GM12891 (cell line): ENCODE data around the gene ANKDD1A.

Experiments used
- DNase-seq: peaks from one replicate; pipeline ENCODE4 v3.0.0; 2011; ENCODE audit warnings: low spot score; ENCODE audit not compliant: insufficient read length
- FAIRE-seq: peaks from 2 replicates; lab custom pipeline; 2011; peaks lifted over from hg19 to GRCh38; lab: Jason Lieb, UNC
- PAX5 ChIP-seq: IDR thresholded peaks from 2 replicates; pipeline ENCODE4 v1.6.1; 2011; ENCODE audit warnings: low read length, moderate library complexity, mild to moderate bottlenecking; ENCODE audit not compliant: insufficient read depth, severe bottlenecking
- POLR2A ChIP-seq: IDR thresholded peaks from 2 replicates; pipeline ENCODE4 v1.6.1; 2011; ENCODE audit warnings: low read depth, low read length, control low read depth
- POLR2AphosphoS5 ChIP-seq: IDR thresholded peaks from 2 replicates; pipeline ENCODE4 v1.6.1; 2011; ENCODE audit warnings: low read depth, low read length, control low read depth
- POU2F2 ChIP-seq: IDR thresholded peaks from 2 replicates; pipeline ENCODE4 v1.6.1; 2011; ENCODE audit warnings: low read depth, mild to moderate bottlenecking, control low read depth, low read length, moderate library complexity
- SPI1 ChIP-seq: IDR thresholded peaks from 2 replicates; pipeline ENCODE4 v1.6.1; 2011; ENCODE audit warnings: low read depth, low read length, control low read depth
- TAF1 ChIP-seq: IDR thresholded peaks from 2 replicates; pipeline ENCODE4 v1.6.1; 2011; ENCODE audit warnings: low read depth, low read length, control low read depth

Gene ANKDD1A

DNA sequence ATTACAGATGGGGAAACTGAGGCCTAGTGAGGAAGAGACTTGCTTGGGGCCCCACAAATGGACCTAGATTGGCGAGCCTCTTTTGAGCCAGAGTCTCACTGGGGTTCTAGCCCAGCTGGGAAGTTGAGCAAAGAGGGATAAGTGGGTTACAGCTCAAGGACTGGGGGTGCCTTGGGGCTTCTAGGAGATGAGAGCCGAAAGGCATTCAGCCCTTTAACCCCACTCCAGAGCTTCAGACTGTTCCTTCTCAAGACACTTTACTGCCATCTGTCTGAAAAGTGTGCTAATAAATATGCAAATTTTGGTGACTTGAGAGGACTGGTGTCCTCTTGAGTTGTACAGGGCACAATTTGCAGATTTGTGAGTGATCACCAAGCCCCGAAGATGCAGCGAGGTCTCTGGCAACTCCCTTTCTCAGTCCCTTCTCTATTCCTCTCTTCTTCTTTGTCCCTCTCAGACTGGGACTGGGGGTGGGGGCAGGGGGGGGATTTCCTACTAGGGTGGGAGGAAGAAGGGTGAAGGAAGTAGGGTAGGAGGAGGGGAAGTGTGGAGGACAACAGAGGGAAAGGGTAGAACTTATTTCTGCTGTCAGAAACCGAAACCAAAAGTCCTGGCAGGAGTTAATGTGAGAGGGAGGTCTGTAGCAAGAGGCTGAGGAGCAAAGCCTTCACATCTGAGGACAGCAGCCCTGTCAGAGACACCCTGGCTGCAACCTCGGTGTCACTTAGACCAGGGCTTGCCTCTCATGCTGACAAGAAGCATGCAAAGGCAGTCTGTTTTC lies 16.2 kb upstream of the ANKDD1A start:
- FAIRE-seq (peak; percentile 76), DNase-seq (peak; percentile 49)
- TF ChIP-seq POLR2AphosphoS5 (no peak), TAF1 (no peak), SPI1 (peak; percentile 39; the same call in 1 of the 2 replicates), POLR2A (peak; percentile 67), POU2F2 (peak; percentile 98), PAX5 (no peak)

DNA sequence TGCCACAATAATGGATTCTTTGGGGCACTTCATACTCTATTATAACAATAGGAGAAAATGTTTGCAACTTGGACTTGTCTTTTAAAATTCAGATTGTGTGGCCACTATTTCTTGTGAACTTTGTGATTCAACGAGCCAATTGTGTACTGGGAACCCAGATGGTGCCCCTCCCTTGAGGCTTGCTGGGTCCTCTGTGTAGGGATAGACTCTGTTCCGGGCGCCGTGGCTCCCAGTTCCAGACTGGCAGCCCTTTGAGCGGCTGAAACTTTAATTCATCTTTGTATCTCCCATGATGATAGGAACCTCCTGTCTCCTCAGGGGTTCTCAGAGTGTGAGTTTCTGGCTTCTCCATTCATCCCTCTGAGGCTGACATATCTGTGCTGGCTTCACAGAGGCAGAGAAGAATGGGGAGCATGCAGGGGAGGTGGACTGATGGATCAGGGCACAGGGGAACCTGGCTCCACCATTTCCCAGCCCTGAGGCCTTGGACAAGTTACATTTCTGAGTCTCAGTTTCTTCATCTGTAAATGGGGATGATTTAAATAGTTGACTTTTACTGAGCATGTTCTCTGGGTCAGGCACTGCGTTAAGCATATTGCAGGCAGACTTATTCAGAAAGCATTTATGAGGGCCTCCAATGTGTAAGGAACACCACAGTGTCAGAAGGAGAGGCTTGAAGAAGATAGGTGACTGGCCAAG lies 15.2 kb upstream of the ANKDD1A start:
- TF ChIP-seq POU2F2 (no peak), POLR2AphosphoS5 (no peak), SPI1 (no peak), PAX5 (no peak), TAF1 (no peak), POLR2A (no peak)
- no peak for DNase-seq
- no peak for FAIRE-seq

DNA sequence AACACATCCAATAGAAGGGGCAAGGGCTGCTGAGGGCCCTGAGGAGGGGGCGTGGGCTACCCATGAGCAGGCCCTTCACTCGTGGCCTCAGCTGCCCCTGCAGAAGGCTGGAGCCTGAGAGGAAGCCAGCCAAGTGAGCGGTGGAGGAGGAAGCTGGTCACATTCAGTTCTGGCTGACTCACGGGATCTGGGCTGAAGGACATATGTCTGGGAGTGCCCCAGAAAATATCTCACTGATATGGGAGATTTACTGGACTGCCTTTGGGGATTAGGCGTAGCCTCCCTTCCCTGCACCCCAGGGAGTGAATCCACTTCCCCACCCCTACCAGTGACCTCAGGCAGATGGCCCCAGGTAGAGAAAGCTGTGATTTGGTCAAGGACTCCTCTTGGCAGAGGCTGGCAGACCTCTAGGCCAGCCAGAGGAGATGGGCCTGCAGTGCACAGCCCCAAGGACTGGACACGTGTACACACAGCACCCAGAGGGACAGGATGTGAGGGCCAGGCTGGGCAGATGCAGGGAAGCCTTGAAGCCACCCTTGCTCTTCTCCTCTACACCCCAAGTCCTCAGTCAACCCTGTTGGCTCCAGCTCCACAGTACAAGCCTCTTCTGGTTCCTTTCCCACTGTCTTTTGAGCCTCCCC lies 14.2 kb upstream of the ANKDD1A start:
- FAIRE-seq (no peak), DNase-seq (no peak)
- no peak for TF ChIP-seq PAX5
- TF ChIP-seq POLR2AphosphoS5, result no peak
- no peak for TF ChIP-seq SPI1
- TF ChIP-seq TAF1, result no peak
- TF ChIP-seq POLR2A, result no peak
- TF ChIP-seq POU2F2, result no peak

DNA sequence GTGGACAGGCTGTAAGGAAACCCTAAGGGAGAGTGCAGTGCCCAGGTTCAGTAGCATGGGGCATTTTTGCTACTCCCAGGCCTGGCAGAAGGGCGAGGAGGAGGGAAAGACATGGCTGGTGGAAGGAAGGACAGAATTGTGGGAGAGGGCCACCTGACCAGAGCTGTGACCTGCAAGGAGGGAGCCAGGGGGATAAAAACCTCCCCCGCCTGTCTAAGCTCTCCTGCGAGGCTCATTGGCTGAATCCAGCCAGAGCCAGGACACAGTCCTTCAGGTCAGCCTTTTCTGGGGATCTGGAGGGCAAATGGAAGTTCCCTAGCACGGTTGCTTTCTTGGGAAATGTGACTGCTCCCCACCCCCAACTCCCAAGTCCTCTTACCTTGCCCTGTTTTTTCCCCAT lies 13.3 kb upstream of the ANKDD1A start:
- TF ChIP-seq SPI1 (no peak), PAX5 (no peak), POLR2AphosphoS5 (no peak), TAF1 (no peak), POU2F2 (no peak), POLR2A (no peak)
- FAIRE-seq, result no peak
- DNase-seq, result no peak

DNA sequence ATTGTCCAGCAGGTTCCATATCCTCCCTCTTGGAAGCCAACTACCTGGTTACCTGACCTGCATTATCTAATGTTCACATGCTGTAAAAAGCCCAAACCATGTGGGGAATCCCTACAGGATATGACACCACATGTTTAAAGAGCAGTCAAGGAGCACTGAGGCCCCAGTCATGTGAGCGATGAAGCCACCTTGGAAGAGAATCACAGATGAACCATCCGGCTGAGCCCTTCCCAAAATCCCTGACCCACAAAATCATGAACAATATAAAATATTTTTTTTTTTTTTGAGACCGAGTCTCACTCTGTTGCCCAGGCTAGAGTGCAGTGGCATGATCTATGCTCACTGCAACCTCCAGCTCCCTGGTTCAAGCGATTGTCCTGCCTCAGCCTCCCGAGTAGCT lies 10.6 kb upstream of the ANKDD1A start:
- no peak for DNase-seq
- FAIRE-seq, result no peak
- TF ChIP-seq PAX5, result no peak
- no peak for TF ChIP-seq POLR2A
- no peak for TF ChIP-seq POLR2AphosphoS5
- TF ChIP-seq POU2F2, result no peak
- TF ChIP-seq TAF1, result no peak
- TF ChIP-seq SPI1, result no peak

DNA sequence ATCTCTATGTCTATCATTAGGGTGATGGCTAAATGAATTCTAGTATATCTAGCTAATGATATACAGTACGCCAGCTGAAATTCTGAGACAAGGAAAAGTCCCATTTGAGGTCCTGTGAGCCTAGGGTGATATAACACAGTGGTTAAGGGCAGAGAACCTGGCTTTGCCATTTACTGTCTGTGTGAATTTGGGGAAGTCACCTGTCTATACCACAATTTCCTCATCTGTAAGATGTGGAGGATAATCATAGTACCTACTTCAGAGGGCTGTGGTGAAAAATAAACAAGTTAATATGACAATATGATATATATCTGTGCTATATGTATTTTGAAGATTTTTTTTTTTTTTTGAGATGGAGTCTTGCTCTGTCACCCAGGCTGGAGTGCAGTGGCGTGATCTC lies 9.8 kb upstream of the ANKDD1A start:
- no peak for DNase-seq
- TF ChIP-seq POLR2A (no peak), SPI1 (0 out of 2 replicates have a peak, but pooled peaks have one; percentile 11)
- FAIRE-seq, result no peak

DNA sequence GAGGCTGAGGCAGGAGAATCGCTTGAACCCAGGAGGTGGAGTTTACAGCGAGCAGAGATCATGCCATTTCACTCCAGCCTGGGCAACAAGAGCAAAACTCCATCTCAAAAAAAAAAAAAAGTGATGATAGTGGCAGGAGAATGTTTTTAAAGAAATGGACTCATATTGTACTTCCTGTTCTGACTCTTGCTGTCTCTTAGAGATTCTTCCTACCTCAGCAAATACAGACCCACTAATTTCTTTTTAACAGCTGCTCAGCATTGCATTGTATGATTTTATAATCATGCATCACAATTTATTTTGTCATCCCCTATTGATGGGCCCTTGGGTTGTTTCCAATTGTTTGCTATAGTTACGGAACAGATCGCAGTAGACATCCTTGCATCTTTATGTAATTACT lies 8.8 kb upstream of the ANKDD1A start:
- no peak for TF ChIP-seq TAF1
- no peak for TF ChIP-seq POLR2A
- no peak for TF ChIP-seq PAX5
- no peak for TF ChIP-seq POU2F2
- TF ChIP-seq SPI1, result no peak
- DNase-seq (no peak), FAIRE-seq (no peak)

DNA sequence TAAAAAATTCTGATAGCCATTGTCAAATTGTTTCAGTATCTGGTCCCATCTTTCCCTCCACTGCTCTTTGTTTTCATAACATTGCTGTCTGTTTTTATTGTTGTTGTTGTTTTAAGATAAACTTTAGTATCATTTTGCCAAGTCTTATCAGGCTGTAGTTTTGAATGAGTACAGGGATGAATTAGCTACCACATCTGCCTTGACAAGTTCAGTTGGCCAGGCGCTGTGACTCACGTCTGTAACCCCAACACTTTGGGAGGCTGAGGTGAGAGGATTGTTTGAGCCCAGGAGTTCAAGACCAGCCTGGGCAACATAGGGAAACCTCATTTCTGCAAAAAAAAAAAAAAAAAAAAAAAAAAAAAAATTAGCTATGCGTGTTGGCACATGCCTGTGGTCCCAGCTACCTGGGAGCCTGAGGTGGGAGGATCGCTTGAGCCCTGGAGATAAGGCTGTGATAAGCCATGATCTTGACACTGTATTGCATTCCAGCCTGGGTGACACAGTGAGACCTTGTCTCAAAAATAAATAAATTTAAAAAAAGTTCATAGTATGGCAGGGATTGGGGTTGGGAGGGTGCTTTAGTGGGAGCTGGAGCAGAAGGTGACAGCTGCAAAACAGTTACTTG lies 8.3 kb upstream of the ANKDD1A start:
- TF ChIP-seq SPI1 (no peak), POLR2A (no peak), TAF1 (no peak), POU2F2 (no peak), PAX5 (no peak), POLR2AphosphoS5 (no peak)
- no peak for DNase-seq
- FAIRE-seq, result no peak

DNA sequence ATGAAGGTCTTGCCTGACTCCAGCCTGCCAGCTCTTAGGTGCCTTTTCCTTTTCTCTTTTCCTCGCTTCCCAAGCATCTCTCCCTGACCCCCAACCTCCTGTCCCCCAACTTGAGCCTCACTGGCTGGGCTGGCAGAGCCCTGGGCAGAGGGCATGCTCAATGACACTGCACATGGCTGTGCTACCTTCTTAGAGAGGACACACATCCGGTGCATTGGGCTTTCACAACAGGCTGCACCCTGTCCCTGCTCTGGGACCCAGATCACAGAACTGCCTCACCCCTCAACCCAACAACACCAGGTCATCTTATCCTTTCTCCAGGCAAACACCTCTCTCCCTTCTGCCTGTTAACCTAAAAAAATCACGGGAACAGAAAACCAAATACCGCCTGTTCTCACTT lies 7.5 kb upstream of the ANKDD1A start:
- no peak for TF ChIP-seq POLR2AphosphoS5
- TF ChIP-seq PAX5, result no peak
- TF ChIP-seq POU2F2, result no peak
- no peak for TF ChIP-seq TAF1
- no peak for TF ChIP-seq POLR2A
- no peak for TF ChIP-seq SPI1
- DNase-seq, result no peak
- no peak for FAIRE-seq
